GM18870 (cell line): ENCODE data around the gene SEPHS1.

Experiments used
- ATAC-seq: cut with Tn5 transposase; IDR thresholded peaks from one replicate; pipeline ENCODE4 v1.9.1; 2021; ENCODE audit warnings: moderate library complexity; ENCODE audit not compliant: unreplicated experiment

Gene SEPHS1

GRCh38 chr10:13328613-13329012 lies 19.5 kb downstream of the SEPHS1 start:
- no peak for ATAC-seq

- no peak for ATAC-seq
These were observed 20.0 kb downstream of the SEPHS1 start for GRCh38 chr10:13328126-13328525.

- no peak for ATAC-seq
These were observed 20.6 kb downstream of the SEPHS1 start for GRCh38 chr10:13327534-13327933.

GRCh38 chr10:13322615-13323148 lies 25.4 kb downstream of the SEPHS1 start:
- ATAC-seq = no peak

GRCh38 chr10:13321576-13321975 lies 26.5 kb downstream of the SEPHS1 start:
- no peak for ATAC-seq

GRCh38 chr10:13319166-13319565 lies 28.9 kb downstream of the SEPHS1 start:
- no peak for ATAC-seq

- no peak for ATAC-seq
These were observed 30.6 kb downstream of the SEPHS1 start for GRCh38 chr10:13317474-13317873.

- no peak for ATAC-seq
These were observed 31.3 kb downstream of the SEPHS1 start for GRCh38 chr10:13316635-13317311.

- no peak for ATAC-seq
These were observed 32.7 kb downstream of the SEPHS1 start for GRCh38 chr10:13315361-13315760.

- no peak for ATAC-seq
These were observed 36.9 kb downstream of the SEPHS1 start for GRCh38 chr10:13311177-13311575.

- ATAC-seq = peak; percentile 48
These were observed 37.4 kb downstream of the SEPHS1 start for GRCh38 chr10:13310518-13311176.

GRCh38 chr10:13309792-13310191 lies 38.3 kb downstream of the SEPHS1 start:
- no peak for ATAC-seq

- no peak for ATAC-seq
These were observed 40.0 kb downstream of the SEPHS1 start for GRCh38 chr10:13308096-13308495.

- no peak for ATAC-seq
These were observed 42.0 kb downstream of the SEPHS1 start for GRCh38 chr10:13306103-13306502.

- no peak for ATAC-seq
These were observed 45.1 kb downstream of the SEPHS1 start for GRCh38 chr10:13302821-13303555.

- peak; percentile 45 for ATAC-seq
These were observed 48.4 kb downstream of the SEPHS1 start, which contains the start of gene PHYH for GRCh38 chr10:13299437-13300287. Gene PHYH, minus strand, starts transcription at chr10:13300064. Its CDS starts 22 bp downstream, at chr10:13300042.

GRCh38 chr10:13298748-13299436 lies 49.2 kb downstream of the SEPHS1 start:
- no peak for ATAC-seq

- no peak for ATAC-seq
These were observed 51.6 kb downstream of the SEPHS1 start for GRCh38 chr10:13296476-13296875.

- ATAC-seq = no peak
These were observed 53.3 kb downstream of the SEPHS1 start for GRCh38 chr10:13294784-13295183.
